ENCODE measurements around the gene MGAT2.

DNA sequence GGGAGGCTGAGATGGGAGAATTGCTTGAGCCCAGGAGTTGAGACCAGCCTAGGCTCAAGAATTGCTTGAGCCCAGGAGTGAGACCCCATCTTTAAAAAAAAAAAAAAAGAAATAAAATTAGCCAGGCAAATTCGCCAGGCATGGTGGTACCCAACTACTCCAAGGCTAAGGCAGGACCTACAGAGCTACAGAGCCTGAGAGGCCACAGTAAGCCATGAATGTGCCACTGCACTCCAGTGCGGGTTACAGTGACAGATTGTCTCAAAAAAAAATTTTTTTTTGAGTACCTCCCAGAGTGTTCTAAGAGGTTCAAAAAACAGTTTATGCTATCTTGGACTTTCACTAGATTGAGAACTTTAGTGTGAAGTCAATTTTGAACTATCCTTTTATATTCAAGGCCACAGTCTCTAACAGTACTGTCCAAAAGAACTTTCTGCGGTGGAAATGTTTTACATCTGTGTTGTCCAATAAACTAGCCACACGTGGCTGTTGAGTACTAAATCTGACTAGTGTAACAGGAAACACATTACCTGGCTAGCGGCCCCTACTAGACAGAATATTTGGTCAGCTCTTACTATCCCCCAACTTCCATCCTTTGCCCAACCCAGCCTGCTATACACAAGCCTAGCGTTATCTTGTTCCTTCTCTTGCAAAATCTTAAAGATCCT lies 2.6 kb upstream of the MGAT2 start:
- TF ChIP-seq, protein P1, sequence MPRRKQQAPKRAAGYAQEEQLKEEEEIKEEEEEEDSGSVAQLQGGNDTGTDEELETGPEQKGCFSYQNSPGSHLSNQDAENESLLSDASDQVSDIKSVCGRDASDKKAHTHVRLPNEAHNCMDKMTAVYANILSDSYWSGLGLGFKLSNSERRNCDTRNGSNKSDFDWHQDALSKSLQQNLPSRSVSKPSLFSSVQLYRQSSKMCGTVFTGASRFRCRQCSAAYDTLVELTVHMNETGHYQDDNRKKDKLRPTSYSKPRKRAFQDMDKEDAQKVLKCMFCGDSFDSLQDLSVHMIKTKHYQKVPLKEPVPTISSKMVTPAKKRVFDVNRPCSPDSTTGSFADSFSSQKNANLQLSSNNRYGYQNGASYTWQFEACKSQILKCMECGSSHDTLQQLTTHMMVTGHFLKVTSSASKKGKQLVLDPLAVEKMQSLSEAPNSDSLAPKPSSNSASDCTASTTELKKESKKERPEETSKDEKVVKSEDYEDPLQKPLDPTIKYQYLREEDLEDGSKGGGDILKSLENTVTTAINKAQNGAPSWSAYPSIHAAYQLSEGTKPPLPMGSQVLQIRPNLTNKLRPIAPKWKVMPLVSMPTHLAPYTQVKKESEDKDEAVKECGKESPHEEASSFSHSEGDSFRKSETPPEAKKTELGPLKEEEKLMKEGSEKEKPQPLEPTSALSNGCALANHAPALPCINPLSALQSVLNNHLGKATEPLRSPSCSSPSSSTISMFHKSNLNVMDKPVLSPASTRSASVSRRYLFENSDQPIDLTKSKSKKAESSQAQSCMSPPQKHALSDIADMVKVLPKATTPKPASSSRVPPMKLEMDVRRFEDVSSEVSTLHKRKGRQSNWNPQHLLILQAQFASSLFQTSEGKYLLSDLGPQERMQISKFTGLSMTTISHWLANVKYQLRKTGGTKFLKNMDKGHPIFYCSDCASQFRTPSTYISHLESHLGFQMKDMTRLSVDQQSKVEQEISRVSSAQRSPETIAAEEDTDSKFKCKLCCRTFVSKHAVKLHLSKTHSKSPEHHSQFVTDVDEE (CRISPR knock-in tag; IDR thresholded peaks at IDR 0.05) = no peak
- TF ChIP-seq, protein P2, sequence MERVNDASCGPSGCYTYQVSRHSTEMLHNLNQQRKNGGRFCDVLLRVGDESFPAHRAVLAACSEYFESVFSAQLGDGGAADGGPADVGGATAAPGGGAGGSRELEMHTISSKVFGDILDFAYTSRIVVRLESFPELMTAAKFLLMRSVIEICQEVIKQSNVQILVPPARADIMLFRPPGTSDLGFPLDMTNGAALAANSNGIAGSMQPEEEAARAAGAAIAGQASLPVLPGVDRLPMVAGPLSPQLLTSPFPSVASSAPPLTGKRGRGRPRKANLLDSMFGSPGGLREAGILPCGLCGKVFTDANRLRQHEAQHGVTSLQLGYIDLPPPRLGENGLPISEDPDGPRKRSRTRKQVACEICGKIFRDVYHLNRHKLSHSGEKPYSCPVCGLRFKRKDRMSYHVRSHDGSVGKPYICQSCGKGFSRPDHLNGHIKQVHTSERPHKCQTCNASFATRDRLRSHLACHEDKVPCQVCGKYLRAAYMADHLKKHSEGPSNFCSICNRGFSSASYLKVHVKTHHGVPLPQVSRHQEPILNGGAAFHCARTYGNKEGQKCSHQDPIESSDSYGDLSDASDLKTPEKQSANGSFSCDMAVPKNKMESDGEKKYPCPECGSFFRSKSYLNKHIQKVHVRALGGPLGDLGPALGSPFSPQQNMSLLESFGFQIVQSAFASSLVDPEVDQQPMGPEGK (CRISPR knock-in tag; IDR thresholded peaks at IDR 0.05; ENCODE audit: borderline replicate concordance) = no peak
- TF ChIP-seq, protein P3, sequence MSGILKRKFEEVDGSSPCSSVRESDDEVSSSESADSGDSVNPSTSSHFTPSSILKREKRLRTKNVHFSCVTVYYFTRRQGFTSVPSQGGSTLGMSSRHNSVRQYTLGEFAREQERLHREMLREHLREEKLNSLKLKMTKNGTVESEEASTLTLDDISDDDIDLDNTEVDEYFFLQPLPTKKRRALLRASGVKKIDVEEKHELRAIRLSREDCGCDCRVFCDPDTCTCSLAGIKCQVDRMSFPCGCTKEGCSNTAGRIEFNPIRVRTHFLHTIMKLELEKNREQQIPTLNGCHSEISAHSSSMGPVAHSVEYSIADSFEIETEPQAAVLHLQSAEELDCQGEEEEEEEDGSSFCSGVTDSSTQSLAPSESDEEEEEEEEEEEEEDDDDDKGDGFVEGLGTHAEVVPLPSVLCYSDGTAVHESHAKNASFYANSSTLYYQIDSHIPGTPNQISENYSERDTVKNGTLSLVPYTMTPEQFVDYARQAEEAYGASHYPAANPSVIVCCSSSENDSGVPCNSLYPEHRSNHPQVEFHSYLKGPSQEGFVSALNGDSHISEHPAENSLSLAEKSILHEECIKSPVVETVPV (CRISPR knock-in tag; IDR thresholded peaks at IDR 0.05) = no peak
- no peak for TF ChIP-seq ZFP30 (CRISPR knock-in tag; IDR thresholded peaks at IDR 0.05)
- TF ChIP-seq OSR1 (CRISPR knock-in tag; IDR thresholded peaks at IDR 0.05) = no peak
